Fibroblast of mammary gland (primary cell): ENCODE results near the gene CEP72.

Source experiments
- DNase-seq: peaks from one replicate; pipeline ENCODE4 v3.0.0-alpha.2; 2010; ENCODE audit warnings: low read depth
- H3K4me3 ChIP-seq: 2 replicates; pipeline ENCODE4 v1.5.1; 2011; ENCODE audit warnings: low read depth, mild to moderate bottlenecking, low read length, moderate library complexity; ENCODE audit not compliant: control insufficient read depth
- CTCF ChIP-seq: conservative IDR thresholded peaks from 2 replicates; pipeline ENCODE4 v1.5.1; 2011; ENCODE audit warnings: low read depth, low read length, inconsistent platforms; ENCODE audit not compliant: control insufficient read depth, insufficient read depth

The CEP72 gene

GRCh38 chr5:669111-669841, 57.1 kb downstream of the CEP72 start:
- TF ChIP-seq CTCF: peak; percentile 40
- H3K4me3 ChIP-seq: no peak overlapping the region
- DNase-seq: no peak

GRCh38 chr5:669842-670395, 57.8 kb downstream of the CEP72 start:
- no peak for TF ChIP-seq CTCF
- no peak overlapping the region for H3K4me3 ChIP-seq

GRCh38 chr5:670396-671270, 58.5 kb downstream of the CEP72 start:
- no peak for TF ChIP-seq CTCF
- DNase-seq: no peak
- H3K4me3 ChIP-seq: no peak overlapping the region

More at GRCh38 chr5:669842-670395, 57.8 kb downstream of the CEP72 start:
- no peak for DNase-seq

GRCh38 chr5:671459-672328, 59.6 kb downstream of the CEP72 start:
- H3K4me3 ChIP-seq: peak overlapping the region; percentile 9
- peak; percentile 85 for TF ChIP-seq CTCF
- DNase-seq: peak; percentile 31

GRCh38 chr5:672329-673160, 60.4 kb downstream of the CEP72 start:
- peak; percentile 74 for DNase-seq
- no peak overlapping the region for H3K4me3 ChIP-seq
- no peak for TF ChIP-seq CTCF
